HCT116 (cell line): ENCODE measurements around the gene FAT1. TPM values are rescaled to one million over a fixed set of nuclear protein-coding genes. Genes with fewer than 3 reads are reported as not detected.

Source experiments
- ATAC-seq: fragments of 200-7000 bp; cut with Tn5 transposase; 2 replicates; pipeline ENCODE4 v1.9.1; 2020; ENCODE audit warnings: mild to moderate bottlenecking, moderate library complexity
- BruUV-seq: library from RNA; stranded (reverse); fragments of 400-500 nt; replicated peaks from 2 replicates; lab custom pipeline; 2021; lab: Mats Ljungman, UMichigan
- CTCF ChIA-PET: fragments of 300-600 bp; sonication (Branson Sonifier 250); formaldehyde crosslinking; loops from one replicate; lab custom pipeline; 2021; ENCODE audit warnings: antibody characterized with exemption; lab: Charles Lee
- POLR2A ChIA-PET: fragments of 300-600, 350-600 bp; sonication (Branson Sonifier 250); formaldehyde crosslinking; loops from one replicate; lab custom pipeline; 2021; ENCODE audit warnings: antibody characterized with exemption; lab: Charles Lee
- RAD21 ChIA-PET, 2 experiments: fragments of 300-600 bp; sonication (Branson Sonifier 250); formaldehyde crosslinking; loops; one replicate each; lab custom pipeline; 2023; ENCODE audit warnings: low total read pairs in 2 of 2; ENCODE audit not compliant: uncharacterized antibody in 2 of 2, unreplicated experiment in 2 of 2, low non-redundant PET in 1 of 2; lab: Charles Lee
- DNase-seq: peaks from one replicate; pipeline ENCODE4 v3.0.0-alpha.2; 2010; ENCODE audit warnings: low read depth, low spot score
- H2AFZ ChIP-seq: fragments of 200-600 bp; shearing (Covaris generic), sonication (generic); 2 replicates; pipeline ENCODE4 v1.6.1; 2017; ENCODE audit warnings: low read depth, mixed run types, mixed read lengths, antibody characterized with exemption, low read length; ENCODE audit not compliant: poor library complexity, severe bottlenecking
- H3K27ac ChIP-seq: 2 replicates; pipeline ENCODE4 v1.5.1; 2012; ENCODE audit warnings: low read depth, low read length
- H3K27me3 ChIP-seq: fragments of 200-600 bp; sonication (generic); 2 replicates; pipeline ENCODE4 v1.6.1; 2016; ENCODE audit warnings: mixed run types, low read length, mixed read lengths; ENCODE audit not compliant: insufficient read depth
- H3K36me3 ChIP-seq, 2 experiments: fragments of 200-500 bp in 1 of 2; fragments of 200-600 bp in 1 of 2; sonication (Bioruptor generic) in 1 of 2; sonication (generic) in 1 of 2; 2 replicates each; pipeline versions ENCODE4 v1.5.1 to v1.6.1; 2014 to 2016; ENCODE audit warnings: low read length in 2 of 2, inconsistent platforms in 1 of 2, mixed read lengths in 1 of 2, mixed run types in 1 of 2; ENCODE audit not compliant: insufficient read depth in 2 of 2, control insufficient read depth in 1 of 2
- H3K4me1 ChIP-seq, 2 experiments: fragments of 200-600 bp in 1 of 2; sonication (generic) in 1 of 2; 2 replicates each; pipeline versions ENCODE4 v1.5.1 to v1.6.1; 2012 to 2017; ENCODE audit warnings: low read length in 2 of 2, inconsistent platforms in 1 of 2, mild to moderate bottlenecking in 1 of 2, mixed read lengths in 1 of 2, mixed run types in 1 of 2, moderate library complexity in 1 of 2; ENCODE audit not compliant: insufficient read depth in 2 of 2, control insufficient read depth in 1 of 2
- H3K4me2 ChIP-seq: fragments of 200-600 bp; sonication (generic); 2 replicates; pipeline ENCODE4 v1.6.1; 2017; ENCODE audit warnings: mixed run types, low read length, mixed read lengths
- H3K4me3 ChIP-seq, 2 experiments: fragments of 200-600 bp in 1 of 2; sonication (generic) in 1 of 2; replicated peaks in 1 of 2; 2 replicates each; pipeline ENCODE4 v1.5.1; 2011 to 2016; ENCODE audit warnings: low read length in 2 of 2, control low read depth in 1 of 2, low read depth in 1 of 2, mild to moderate bottlenecking in 1 of 2, mixed read lengths in 1 of 2, mixed run types in 1 of 2
- H3K79me2 ChIP-seq: fragments of 200-600 bp; sonication (generic); 2 replicates; pipeline ENCODE4 v1.6.1; 2017; ENCODE audit warnings: mild to moderate bottlenecking, mixed run types, low read length, moderate library complexity, mixed read lengths; ENCODE audit not compliant: insufficient read depth
- H3K9ac ChIP-seq: fragments of 200-600 bp; sonication (generic); 2 replicates; pipeline ENCODE4 v1.6.1; 2016; ENCODE audit warnings: low read length, mixed read lengths
- H3K9me2 ChIP-seq: fragments of 200-600 bp; sonication (generic), shearing (Covaris generic); 2 replicates; pipeline ENCODE4 v1.6.1; 2017; ENCODE audit warnings: mixed run types, mild to moderate bottlenecking, moderate library complexity; ENCODE audit not compliant: insufficient read depth
- H3K9me3 ChIP-seq, 2 experiments: fragments of 200-500 bp in 1 of 2; fragments of 200-600 bp in 1 of 2; sonication (Bioruptor generic) in 1 of 2; sonication (generic) in 1 of 2; 2 replicates each; pipeline ENCODE4 v1.6.1; 2014 to 2017; ENCODE audit warnings: low read length in 2 of 2, mixed read lengths in 2 of 2, inconsistent platforms in 1 of 2, low read depth in 1 of 2, mild to moderate bottlenecking in 1 of 2, mixed run types in 1 of 2, moderate library complexity in 1 of 2; ENCODE audit not compliant: control insufficient read depth in 1 of 2, insufficient read depth in 1 of 2
- H4K20me1 ChIP-seq: fragments of 200-600 bp; sonication (generic), shearing (Covaris generic); 2 replicates; pipeline ENCODE4 v1.6.1; 2017; ENCODE audit warnings: mixed run types, mild to moderate bottlenecking, moderate library complexity; ENCODE audit not compliant: insufficient read depth
- CEBPB ChIP-seq: IDR thresholded peaks from 2 replicates; pipeline ENCODE4 v1.6.1; 2012; ENCODE audit warnings: low read depth
- CTCF ChIP-seq, 3 experiments: fragments of 200-600 bp in 1 of 3; sonication (generic) in 1 of 3; IDR thresholded peaks in 2 of 3; conservative IDR thresholded peaks in 1 of 3; 2 replicates each; pipeline ENCODE4 v1.5.1; 2012 to 2017; ENCODE audit warnings: low read depth in 2 of 3, low read length in 2 of 3, antibody characterized with exemption in 1 of 3, borderline replicate concordance in 1 of 3, control low read depth in 1 of 3, mild to moderate bottlenecking in 1 of 3, mixed read lengths in 1 of 3, mixed run types in 1 of 3, moderate library complexity in 1 of 3; ENCODE audit not compliant: insufficient read depth in 1 of 3
- EZH2 ChIP-seq: fragments of 200-600 bp; sonication (generic); IDR thresholded peaks from 2 replicates; pipeline ENCODE4 v1.6.1; 2017; ENCODE audit warnings: antibody characterized with exemption, mixed run types
- EZH2phosphoT487 ChIP-seq: fragments of 200-600 bp; IDR thresholded peaks from 2 replicates; pipeline ENCODE4 v1.6.1; 2018; ENCODE audit warnings: antibody characterized with exemption, borderline replicate concordance
- FOSL1 ChIP-seq: IDR thresholded peaks from 2 replicates; pipeline ENCODE4 v1.6.1; 2012; ENCODE audit warnings: low read depth
- MAX ChIP-seq: IDR thresholded peaks from 2 replicates; pipeline ENCODE4 v1.6.1; 2012
- POLR2AphosphoS5 ChIP-seq: IDR thresholded peaks from 2 replicates; pipeline ENCODE4 v1.6.1; 2011; ENCODE audit warnings: mild to moderate bottlenecking, low read depth, low read length, moderate library complexity
- RAD21 ChIP-seq: IDR thresholded peaks from 2 replicates; pipeline ENCODE4 v1.6.1; 2012; ENCODE audit warnings: low read depth, mild to moderate bottlenecking
- REST ChIP-seq: IDR thresholded peaks from 2 replicates; pipeline ENCODE4 v1.6.1; 2012; ENCODE audit warnings: low read depth
- SRF ChIP-seq: IDR thresholded peaks from 2 replicates; pipeline ENCODE4 v1.6.1; 2012; ENCODE audit warnings: low read depth
- ZFX ChIP-seq: fragments of 450-650 bp; IDR thresholded peaks from 2 replicates; pipeline ENCODE4 v1.6.1; 2017
- intact Hi-C: fragments of 100-400 bp; cut with micrococcal nuclease; formaldehyde crosslinking; loops from 2 replicates; pipeline ENCODE4 v1.10.0; 2022
- total RNA-seq: library from RNA; stranded (reverse); gene quantifications from one replicate; pipeline ENCODE4 v1.2.1, GENCODE V29; 2021; ENCODE audit not compliant: unreplicated experiment

The FAT1 gene
- total RNA-seq, 1 experiment from 2014 or later, result 676 TPM

GRCh38 chr4:186621959-186622553 lies 101.6 kb downstream of the FAT1 start:
- peaks cover 93% of the 10 kb centered on the region for H3K79me2 ChIP-seq
- RAD21 ChIA-PET, result no interaction called here
- no TSS peak for BruUV-seq
- CTCF ChIA-PET, result no interaction called here
- no peaks in the 10 kb centered on the region for H3K9me3 ChIP-seq
- no peak for DNase-seq
- POLR2A ChIA-PET, result no interaction called here
- peaks cover 73 to 84% of the 10 kb centered on the region in 2 experiments for H3K36me3 ChIP-seq
- H3K27me3 ChIP-seq, result no peaks in the 10 kb centered on the region
- H3K4me3 ChIP-seq, result no peak overlapping the region
- no peak overlapping the region for H2AFZ ChIP-seq
- no peak for TF ChIP-seq REST
- no peak for TF ChIP-seq CEBPB
- TF ChIP-seq SRF, result no peak
- no peak for TF ChIP-seq EZH2phosphoT487
- no peak for TF ChIP-seq POLR2AphosphoS5
- TF ChIP-seq EZH2, result no peak
- TF ChIP-seq RAD21, result no peak
- no peak for TF ChIP-seq FOSL1
- no peak for TF ChIP-seq CTCF (IDR thresholded peaks at IDR 0.05 in 2 of 3, conservative IDR thresholded peaks at IDR 0.05 in 1 of 3; ENCODE audit: borderline replicate concordance in 1 of 3, insufficient read depth in 1 of 3, low read depth in 2 of 3, low read length in 2 of 3)
- TF ChIP-seq MAX, result no peak
- TF ChIP-seq ZFX, result no peak
- H3K9ac ChIP-seq, result no peak overlapping the region
- H4K20me1 ChIP-seq, result peaks cover 73% of the 10 kb centered on the region
- peak; percentile 21; the same call in 1 of the 2 replicates for ATAC-seq
- H3K27ac ChIP-seq, result no peak overlapping the region
- H3K4me1 ChIP-seq, result no peaks in the 10 kb centered on the region
- no peaks in the 10 kb centered on the region for H3K9me2 ChIP-seq
- H3K4me2 ChIP-seq, result no peak overlapping the region
- intact Hi-C loops, result no loop called here
